ENCODE data around the gene RNF167.

The RNF167 gene

DNA sequence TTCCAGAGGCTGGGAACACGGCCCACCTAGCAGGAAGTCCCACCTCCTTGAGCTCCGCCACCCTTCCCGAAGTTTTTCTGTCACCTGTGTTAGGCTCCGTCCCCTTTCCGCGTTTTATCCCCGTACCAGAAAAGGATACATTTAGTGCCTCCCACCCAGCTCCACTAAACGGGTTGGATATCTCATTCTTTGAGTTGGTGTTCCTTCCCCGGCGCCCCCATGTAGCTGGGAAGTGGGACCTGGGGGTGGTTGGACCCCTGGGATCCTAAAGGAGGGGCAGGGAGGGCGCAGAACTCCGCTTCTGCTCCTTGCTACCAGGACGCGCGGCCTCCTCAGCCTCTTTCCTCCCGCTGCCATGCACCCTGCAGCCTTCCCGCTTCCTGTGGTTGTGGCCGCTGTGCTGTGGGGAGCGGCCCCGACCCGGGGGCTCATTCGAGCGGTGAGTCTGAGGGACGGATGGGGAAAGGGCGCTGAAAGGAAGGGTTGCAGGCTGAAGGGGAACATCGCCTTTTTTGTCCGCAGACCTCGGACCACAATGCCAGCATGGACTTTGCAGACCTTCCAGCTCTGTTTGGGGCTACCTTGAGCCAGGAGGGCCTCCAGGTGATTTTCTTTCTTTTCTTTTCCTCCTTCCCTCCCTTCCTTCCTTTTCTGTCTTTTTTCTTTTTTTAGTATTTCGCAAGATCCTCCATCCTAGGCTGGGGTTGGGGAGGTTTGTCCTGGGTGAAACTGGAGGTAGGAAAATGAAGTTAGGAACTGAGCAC is 669 bp downstream of the RNF167 start:
- no peak for FAIRE-seq

DNA sequence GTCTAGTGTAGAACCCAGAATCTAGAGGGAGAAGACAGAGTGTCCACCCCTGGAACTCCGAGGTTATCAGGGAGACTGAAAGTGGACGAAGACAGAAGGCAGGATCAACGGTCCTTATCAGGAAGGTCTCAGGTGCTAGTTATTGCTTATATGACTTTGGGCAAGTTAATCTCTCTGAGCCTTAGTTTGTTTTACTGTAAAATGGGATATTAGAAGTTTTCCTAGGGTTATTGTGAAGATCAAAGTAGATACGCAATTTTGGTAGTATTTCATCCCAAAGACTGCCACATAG is 1.2 kb downstream of the RNF167 start:
- FAIRE-seq, result no peak

- no peak for FAIRE-seq
Measured at GRCh38 chr17:4942760-4943508, 2.9 kb downstream of the RNF167 start.

- no peak for FAIRE-seq
Measured at GRCh38 chr17:4944163-4944553, 4.1 kb downstream of the RNF167 start.

DNA sequence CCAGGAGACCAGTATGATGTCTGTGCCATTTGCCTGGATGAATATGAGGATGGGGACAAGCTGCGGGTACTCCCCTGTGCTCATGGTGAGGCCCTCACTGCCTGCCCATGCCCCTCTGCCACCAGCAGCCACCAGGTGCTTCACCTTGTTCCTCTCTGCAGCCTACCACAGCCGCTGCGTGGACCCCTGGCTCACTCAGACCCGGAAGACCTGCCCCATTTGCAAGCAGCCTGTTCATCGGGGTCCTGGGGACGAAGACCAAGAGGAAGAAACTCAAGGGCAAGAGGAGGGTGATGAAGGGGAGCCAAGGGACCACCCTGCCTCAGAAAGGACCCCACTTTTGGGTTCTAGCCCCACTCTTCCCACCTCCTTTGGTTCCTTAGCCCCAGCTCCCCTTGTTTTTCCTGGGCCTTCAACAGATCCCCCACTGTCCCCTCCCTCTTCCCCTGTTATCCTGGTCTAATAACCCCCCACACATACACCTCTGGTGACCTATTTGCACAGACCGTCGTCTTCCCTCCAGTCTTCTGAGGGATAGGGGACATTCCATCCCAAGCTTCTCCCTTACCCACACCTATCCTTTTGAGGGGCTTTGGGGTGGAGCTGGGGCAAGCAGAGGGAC is 4.6 kb downstream of the RNF167 start:
- no peak for FAIRE-seq

- FAIRE-seq, result no peak
Measured at GRCh38 chr17:4945176-4945943, 5.3 kb downstream of the RNF167 start.

DNA sequence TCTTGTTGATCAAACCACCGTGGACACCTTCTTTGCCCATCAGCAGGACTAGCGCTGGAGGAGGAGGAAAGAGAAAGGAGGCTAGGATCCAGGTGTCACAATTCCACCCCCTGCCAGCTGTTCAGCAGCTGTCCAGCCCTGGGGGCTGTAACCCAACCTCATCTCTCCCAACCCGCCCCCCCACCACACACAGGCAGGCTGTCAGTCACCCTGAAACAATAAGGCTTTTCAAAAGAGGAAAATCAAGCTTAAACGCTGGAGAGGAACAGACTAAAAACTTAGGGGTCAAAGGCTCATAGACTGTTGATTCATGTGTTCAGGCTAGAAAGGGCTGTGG is 5.8 kb downstream of the RNF167 start:
- FAIRE-seq, result no peak

DNA sequence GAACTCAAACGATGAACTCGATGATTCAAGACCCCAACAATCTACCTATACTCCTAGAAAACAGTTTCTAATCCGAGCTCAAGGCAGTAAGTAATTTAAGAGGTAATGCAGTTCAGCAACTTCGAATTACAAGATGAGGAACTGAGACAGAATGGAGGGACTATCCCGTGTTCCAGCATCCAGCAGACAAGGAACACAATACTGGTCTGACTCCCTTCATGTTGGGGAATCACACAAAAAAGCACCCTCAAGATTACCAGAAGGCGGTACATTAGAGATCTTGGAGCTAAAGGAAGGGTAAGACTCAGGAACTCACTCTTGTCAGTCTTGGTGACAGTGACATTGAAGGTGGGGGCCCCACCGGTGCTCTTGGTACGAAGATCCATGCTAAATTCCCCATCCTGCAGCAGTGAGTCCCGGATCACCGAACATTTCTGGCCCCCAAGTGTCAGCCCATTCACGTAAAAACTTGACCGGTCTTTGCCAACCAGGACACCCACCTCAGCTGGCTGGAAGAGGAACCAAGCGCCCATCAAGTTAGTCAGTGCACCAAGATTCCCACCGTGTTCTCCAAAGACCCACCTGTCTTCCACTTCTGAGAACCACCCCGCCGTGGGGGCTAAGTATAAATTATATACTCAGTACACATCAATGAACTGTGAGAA is 6.4 kb downstream of the RNF167 start:
- no peak for FAIRE-seq

GRCh38 chr17:4947010-4947410 is 6.9 kb downstream of the RNF167 start:
- FAIRE-seq, result no peak

- FAIRE-seq, result no peak
Measured at GRCh38 chr17:4947411-4948165, 7.5 kb downstream of the RNF167 start.

DNA sequence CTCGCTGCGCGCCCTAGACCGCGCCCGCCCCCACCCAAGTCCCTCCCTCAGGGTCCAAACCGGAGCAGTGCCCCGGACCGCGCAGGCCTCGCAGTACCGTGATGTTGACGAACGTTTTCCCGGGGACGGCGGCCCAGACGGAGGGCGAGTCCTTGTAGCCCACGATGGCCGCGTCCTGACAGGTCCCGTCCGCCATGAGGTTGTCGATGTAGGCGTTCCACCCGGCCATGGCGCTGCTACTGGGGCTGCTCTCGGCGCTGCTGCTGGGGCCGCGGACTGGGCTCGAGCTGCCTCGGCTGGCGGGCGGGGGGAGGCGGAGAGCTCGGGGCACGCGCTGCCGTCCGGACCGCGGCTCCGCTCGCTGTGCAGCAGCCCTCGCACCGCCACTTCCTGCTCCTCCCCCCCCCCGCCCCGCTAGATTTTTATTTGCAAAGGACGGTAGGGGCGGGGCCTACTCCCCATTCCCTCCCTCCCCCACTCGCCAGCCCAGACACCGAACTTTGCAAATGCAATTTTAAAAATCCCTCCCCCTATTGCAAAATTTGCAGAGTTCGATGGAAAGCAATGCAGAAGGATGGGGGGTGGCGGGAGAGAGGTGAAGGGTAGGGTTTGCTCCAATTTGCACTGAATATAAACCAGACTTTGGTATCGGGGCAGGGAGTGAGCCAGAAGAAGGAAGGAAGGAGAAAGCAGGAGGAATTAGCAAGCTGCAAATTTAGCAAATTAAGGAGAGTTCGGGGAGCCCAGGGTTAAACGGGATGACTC is 8.3 kb downstream of the RNF167 start, which contains the start of gene PFN1:
Gene PFN1, minus strand, starts transcription at position 365 of the 765 bp plus-strand sequence. Its CDS starts 136 bp downstream, at position 229.
- FAIRE-seq, result no peak

GRCh38 chr17:4948931-4949320 is 8.9 kb downstream of the RNF167 start:
- no peak for FAIRE-seq

DNA sequence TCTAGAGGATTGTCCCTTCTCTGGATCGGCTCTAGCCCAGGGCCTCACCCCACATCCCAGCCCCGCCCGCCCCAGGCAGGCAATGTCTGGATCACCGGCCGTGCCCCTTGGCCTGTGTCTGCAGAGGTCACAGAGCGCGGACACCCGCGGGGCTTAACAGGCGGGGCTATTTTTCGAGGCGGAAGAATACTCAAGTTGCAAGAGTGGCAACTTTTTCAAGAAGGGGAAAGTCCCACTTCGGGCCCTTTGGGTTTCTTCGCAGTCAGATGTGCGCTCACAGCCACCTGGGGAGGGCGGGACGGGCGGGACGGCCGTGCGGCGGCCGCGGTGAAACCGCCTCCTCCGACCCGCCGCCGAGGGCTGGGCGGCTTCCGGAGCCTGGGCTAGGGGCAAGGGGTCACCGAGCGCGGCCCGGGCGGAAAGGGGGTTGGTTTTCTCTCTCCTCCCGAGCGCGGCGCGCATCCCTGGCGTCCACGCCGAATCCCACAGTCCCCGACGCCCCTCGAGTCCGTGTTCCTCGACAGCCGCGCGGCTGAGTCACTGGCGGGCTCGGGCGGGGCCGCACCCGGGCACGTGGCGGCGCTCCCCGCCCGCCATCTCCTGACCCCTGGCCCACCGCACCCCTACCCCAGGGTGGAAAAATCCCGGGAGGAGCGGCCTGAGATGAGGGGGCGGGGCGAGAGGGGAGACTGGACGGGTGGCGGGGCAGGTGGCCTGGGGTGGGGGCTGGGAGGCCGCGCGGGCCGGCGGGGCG is 9.4 kb downstream of the RNF167 start:
- FAIRE-seq, result no peak

DNA sequence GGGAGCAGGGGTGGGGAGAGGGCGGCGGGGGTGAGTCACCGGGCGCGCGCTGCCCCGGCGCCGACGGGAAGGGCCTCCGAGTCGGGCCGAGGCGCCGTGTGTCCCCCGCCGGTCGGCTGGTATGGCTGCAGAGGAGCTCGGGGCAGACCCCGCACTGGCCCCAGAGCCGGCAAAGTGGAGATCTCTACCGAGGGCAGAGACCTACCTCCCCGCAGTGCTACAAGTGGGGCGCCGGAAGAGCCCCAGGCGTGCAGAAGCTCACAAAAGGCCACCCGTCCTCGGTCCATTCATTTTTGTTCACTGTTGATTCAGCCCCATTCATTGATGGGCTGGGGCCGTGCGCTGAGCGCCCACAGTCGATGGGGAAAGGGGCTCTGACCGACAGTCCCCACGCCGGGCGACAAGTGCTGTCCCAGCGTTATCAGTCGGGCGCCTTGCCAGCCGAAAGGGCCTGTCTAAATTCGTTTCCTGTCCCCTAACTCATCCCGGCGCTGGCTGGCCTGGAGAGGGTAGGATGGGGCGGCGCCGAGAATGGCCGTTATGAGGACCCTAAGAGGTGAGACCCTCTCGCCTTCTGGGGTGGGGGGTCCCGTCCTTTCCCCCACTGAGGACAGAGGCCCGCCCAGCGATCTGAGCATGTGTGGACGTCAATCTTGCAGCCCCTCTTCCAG is 10.1 kb downstream of the RNF167 start:
- no peak for FAIRE-seq

GRCh38 chr17:4950746-4951204 is 10.7 kb downstream of the RNF167 start, which contains the start of gene ENO3:
Gene ENO3, plus strand, starts transcription at chr17:4951119. Its CDS starts 711 bp downstream, at chr17:4951830.
- FAIRE-seq, result no peak

DNA sequence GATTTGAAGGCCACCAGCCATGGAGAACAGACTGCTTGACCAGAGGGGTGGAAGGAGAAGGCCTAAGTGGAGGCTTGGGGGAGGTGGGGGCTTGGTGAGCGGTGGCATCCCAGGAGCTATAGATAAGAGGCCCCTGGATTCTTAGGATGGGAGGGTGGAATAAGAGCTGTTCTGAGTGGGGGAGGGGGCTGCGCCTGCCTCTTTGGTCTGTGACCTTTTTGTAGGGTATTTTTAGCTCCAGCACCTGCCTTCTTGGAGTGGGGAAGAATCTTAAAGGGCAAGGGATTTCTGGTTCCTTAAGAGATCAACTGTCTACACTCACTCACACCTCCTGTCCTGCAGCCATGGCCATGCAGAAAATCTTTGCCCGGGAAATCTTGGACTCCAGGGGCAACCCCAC is 11.4 kb downstream of the RNF167 start:
- FAIRE-seq, result no peak

GRCh38 chr17:4953451-4953961 is 13.4 kb downstream of the RNF167 start:
- FAIRE-seq, result no peak

GRCh38 chr17:4955091-4955490 is 15.0 kb downstream of the RNF167 start:
- no peak for FAIRE-seq

GRCh38 chr17:4956493-4957061 is 16.5 kb downstream of the RNF167 start:
- no peak for FAIRE-seq

Measured in islet of Langerhans (tissue), 1 donor.